Ectodermal cell (in vitro differentiated cells): Measurements from ENCODE around the gene PSPH. TPM values are rescaled to one million over a fixed set of nuclear protein-coding genes. Genes with fewer than 3 reads are reported as not detected.
"Not testable (repeated sequence)": the region's sequence is repeated elsewhere in the genome, so short reads cannot be mapped to it uniquely, and the experiment has no call there.

ENCODE experiments used
- H3K27ac ChIP-seq: 2 replicates; pipeline ENCODE4 v1.7.0; 2013; ENCODE audit warnings: mild to moderate bottlenecking, low read depth, low read length; ENCODE audit not compliant: insufficient read depth, poor library complexity, severe bottlenecking
- H3K27me3 ChIP-seq: 2 replicates; pipeline ENCODE4 v1.7.0; 2013; ENCODE audit warnings: mild to moderate bottlenecking, low read length; ENCODE audit not compliant: insufficient read depth, control insufficient read depth, poor library complexity, severe bottlenecking
- H3K36me3 ChIP-seq: one replicate; pipeline ENCODE4 v1.7.0; 2013; ENCODE audit warnings: low read length; ENCODE audit not compliant: control insufficient read depth, insufficient read depth
- H3K4me1 ChIP-seq: one replicate; pipeline ENCODE4 v1.7.0; 2013; ENCODE audit warnings: low read length; ENCODE audit not compliant: control insufficient read depth, insufficient read depth
- H3K4me3 ChIP-seq: 2 replicates; pipeline ENCODE4 v1.7.0; 2013; ENCODE audit warnings: low read depth, low read length, control low read depth; ENCODE audit not compliant: insufficient read depth
- H3K9me3 ChIP-seq: 2 replicates; pipeline ENCODE4 v1.7.0; 2013; ENCODE audit warnings: mild to moderate bottlenecking, low read length, moderate library complexity; ENCODE audit not compliant: control insufficient read depth
- WGBS, 2 experiments: methylation state at CpG; one replicate each; pipeline ENCODE4 v1.1.7; 2013; ENCODE audit warnings: missing lambda C conversion rate in 2 of 2; 5-methylcytosine and 5-hydroxymethylcytosine counted together
- polyA plus RNA-seq, 4 experiments: library from polyadenylated mRNA; stranded (reverse); fragments of 50-300 nt; gene quantifications; one replicate each; pipeline ENCODE4 v1.2.3, GENCODE V29; 2013

PSPH gene
- 40.0 TPM for polyA plus RNA-seq (2013, experiment 1 of 4)
- 44.1 TPM for polyA plus RNA-seq (2013, experiment 2 of 4)
- 38.7 TPM for polyA plus RNA-seq (2013, experiment 3 of 4)
- 35.5 TPM for polyA plus RNA-seq (2013, experiment 4 of 4)

DNA sequence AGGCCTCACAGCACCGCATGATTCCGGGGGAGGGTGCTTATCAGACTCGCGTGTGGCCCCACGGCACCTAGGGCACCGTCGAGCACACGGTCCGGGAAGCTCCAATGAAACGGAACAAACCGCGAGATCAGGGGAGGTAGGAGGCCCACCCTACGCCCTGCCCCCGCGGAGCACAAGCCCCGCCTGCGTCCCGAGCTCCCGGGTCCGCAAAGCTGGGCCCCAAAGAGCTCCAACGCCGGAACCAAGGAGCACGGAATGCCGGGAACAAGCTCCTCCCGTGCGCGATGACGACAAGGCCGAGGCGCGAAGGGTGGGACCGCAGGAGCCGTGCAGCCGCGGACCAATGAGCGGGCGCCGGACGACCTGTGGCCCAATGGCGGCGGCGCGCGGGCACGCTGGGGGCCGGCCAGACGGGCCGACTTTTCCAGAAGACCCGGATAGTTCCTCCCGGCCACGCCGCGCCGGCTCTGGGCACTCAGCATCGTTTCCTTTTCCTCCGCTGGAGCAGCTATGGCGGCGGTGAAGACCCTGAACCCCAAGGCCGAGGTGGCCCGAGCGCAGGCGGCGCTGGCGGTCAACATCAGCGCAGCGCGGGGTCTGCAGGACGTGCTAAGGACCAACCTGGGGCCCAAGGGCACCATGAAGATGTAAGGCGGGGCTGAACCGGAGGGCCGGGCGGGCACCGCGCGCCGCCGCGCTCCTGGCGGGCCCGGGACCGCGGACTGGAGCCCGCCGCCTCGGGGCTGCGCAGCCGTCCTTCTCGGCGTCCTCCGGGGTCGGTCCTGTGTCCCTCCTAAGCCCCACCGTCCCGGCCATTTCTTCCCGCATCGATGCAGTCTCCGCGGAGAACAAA lies at the start of gene PSPH, which contains the start of gene CCT6A:
Gene PSPH (minus strand): TSS at position 106 of the 853 bp plus-strand sequence. CDS start 30,232 bp downstream, outside the sequence.
Gene CCT6A (plus strand): TSS at position 427 of the 853 bp plus-strand sequence. CDS start 84 bp downstream, at position 511.
- H3K27me3 ChIP-seq = no peaks in the 10 kb centered on the region
- peak within 1 kb of the TSS; percentile 99 for H3K4me3 ChIP-seq
- H3K4me1 ChIP-seq = no peaks in the 10 kb centered on the region
- H3K9me3 ChIP-seq = no peaks in the 10 kb centered on the region
- WGBS, 2 experiments = 0 to 1% methylated on average over 97 of the region's 97 CpGs
- peak within 1 kb of the TSS; percentile 95 for H3K27ac ChIP-seq
- H3K36me3 ChIP-seq = peaks cover 36% of the 10 kb centered on the region

DNA sequence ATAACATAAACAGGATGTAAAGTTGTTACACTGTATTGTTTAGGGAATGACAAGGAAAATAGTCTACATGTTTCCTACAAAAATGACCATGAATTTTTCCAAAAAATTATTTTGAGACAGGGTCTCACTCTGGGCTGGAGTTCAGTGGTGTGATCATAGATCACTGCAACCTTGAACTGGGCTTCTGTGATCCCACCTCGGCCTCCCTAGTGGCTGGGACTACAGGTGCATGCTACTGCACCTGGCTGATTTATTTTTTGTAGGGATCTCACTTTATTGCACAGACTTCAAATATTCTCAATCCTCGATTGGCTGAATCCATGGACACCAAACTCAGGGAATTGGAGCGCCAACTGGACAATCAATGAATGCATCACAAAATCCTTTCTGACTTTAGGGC lies 48.4 kb upstream of the PSPH start:
- Histone ChIP-seq H3K36me3 (peaks cover 10% of the 10 kb centered on the region), H3K27ac (no peak overlapping the region), H3K27me3 (no peaks in the 10 kb centered on the region), H3K9me3 (no peaks in the 10 kb centered on the region), H3K4me1 (no peaks in the 10 kb centered on the region), H3K4me3 (no peak overlapping the region)
- 96 to 98% methylated on average over 3 of the region's 3 CpGs for WGBS, 2 experiments

DNA sequence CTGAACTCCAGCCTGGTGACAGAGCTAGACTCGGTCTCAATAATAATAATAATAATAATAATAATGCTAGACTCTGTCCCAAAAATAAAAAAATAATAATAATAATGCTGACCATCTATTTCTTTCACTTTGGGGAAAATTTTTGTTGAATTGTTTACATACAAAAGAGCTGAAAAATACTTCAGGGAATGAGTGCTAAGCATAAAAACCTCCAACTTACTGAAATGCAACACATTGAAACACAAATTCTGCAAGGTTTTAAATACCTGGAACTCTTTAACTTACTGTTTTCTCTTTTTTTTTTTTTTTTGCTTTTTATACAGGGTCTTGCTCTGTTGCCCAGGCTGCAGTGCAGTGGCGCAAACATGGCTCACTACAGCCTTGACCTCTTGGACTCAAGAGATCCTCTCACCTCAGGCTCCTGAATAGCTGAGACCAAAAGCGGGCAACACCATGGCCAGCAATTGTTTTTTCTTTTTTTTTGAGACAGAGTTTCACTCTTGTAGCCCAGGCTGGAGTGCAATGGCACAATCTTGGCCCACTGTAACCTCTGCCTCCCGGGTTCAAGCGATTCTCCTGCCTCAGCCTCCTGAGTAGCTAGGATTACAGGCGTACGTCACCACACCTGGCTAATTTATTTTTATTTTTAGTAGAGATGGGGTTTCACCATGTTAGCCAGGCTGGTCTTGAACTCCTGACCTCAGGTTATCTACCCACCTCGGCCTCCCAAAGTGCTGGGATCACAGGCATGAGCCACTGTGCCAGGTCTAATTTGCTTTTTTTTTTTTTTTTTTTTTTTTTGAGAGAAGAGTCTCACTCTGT lies 47.2 kb upstream of the PSPH start:
- WGBS, 2 experiments = 93 to 95% methylated on average over 7 of the region's 8 CpGs
- H3K36me3 ChIP-seq, H3K9me3 ChIP-seq, H3K4me1 ChIP-seq, H3K27me3 ChIP-seq, H3K27ac ChIP-seq, H3K4me3 ChIP-seq: not testable (repeated sequence)

DNA sequence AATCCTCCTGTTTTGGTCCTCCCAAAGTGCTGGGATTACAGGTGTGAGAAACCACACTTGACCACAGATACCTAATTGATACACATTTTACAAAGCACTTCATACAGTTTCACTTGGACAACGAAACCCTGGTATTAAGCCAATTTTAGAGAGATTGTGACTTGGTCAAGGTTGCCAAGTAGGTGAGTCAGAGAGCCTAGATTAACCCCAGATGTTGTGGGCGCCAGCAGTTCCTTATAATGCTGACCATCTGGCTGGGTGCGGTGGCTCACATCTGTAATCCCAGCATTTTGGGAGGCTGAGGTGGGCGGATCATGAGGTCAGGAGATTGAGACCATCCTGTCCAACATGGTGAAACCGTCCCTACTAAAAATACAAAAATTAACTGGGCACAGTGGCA lies 46.5 kb upstream of the PSPH start:
- 92 to 93% methylated on average over 5 of the region's 5 CpGs for WGBS, 2 experiments
- Histone ChIP-seq H3K27ac (no peak overlapping the region), H3K4me1 (no peaks in the 10 kb centered on the region), H3K27me3 (no peaks in the 10 kb centered on the region), H3K9me3 (no peaks in the 10 kb centered on the region), H3K36me3 (peaks cover 4% of the 10 kb centered on the region), H3K4me3 (no peak overlapping the region)

DNA sequence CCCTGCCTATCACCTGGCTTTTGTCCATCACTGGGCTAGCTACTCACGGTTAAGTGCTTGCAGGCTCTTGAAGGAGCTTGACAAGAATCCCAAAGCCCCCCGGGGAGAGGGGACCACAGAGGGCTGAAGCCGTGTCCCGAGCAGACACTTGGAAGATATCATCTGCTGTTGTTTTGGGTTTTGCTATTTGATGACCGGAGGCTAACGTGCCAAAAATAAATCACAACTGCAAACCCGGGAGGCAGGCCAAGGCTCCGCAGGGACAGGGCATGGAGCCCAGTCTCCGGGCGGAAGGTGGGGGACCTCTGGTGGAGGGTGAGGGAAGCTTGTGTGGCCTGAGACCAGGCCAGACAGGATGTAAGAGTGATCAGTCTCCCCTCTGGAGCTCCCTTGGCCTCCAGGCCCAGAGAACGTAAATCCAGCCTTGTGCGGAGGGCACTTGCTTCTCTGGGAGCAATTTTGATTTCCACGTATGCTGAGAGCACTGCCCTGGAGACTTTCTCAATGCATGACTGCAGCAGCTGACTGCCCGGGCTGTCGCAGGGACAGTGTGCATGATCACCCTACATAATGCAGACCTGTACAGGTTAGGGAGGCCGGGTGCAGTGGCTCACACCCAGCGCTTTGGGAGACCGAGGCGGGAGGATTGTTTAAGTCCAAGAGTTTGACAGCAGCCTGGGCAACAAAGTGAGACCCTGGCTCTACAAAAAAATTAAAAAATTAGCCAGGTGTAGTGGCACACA lies 41.7 kb upstream of the PSPH start, which contains the start of gene PHKG1:
Gene PHKG1 (minus strand): TSS at position 164 of the 743 bp plus-strand sequence. CDS start 4,011 bp downstream, outside the sequence.
- no peaks in the 10 kb centered on the region for H3K4me1 ChIP-seq
- no peaks in the 10 kb centered on the region for H3K36me3 ChIP-seq
- H3K27ac ChIP-seq = no peak within 1 kb of the TSS
- 83 to 85% methylated on average over 19 of the region's 19 CpGs for WGBS, 2 experiments
- H3K4me3 ChIP-seq = no peak within 1 kb of the TSS
- no peaks in the 10 kb centered on the region for H3K27me3 ChIP-seq
- H3K9me3 ChIP-seq = no peaks in the 10 kb centered on the region

DNA sequence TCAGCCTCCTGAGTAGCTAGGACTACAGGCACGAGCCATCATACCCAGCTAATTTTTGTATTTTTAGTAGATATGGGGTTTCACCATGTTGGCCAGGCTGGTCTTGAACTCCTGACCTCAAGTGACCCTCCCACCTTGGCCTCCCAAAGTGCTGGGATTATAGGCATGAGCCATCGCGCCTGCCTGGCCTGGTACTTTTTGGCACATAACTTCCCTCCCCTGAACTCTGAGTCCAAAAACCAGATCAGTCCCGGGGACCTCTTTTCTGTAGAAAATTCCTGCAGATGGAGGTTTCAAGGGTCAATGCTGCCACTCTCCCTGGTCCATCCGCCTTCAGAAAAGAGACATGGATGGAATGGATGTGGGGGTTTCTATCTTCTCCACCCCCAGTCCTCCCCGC lies 41.1 kb upstream of the PSPH start:
- H3K4me1 ChIP-seq, H3K27me3 ChIP-seq, H3K36me3 ChIP-seq, H3K9me3 ChIP-seq, H3K27ac ChIP-seq, H3K4me3 ChIP-seq: not testable (repeated sequence)
- 88 to 94% methylated on average over 5 to 6 of the region's 6 CpGs for WGBS, 2 experiments

DNA sequence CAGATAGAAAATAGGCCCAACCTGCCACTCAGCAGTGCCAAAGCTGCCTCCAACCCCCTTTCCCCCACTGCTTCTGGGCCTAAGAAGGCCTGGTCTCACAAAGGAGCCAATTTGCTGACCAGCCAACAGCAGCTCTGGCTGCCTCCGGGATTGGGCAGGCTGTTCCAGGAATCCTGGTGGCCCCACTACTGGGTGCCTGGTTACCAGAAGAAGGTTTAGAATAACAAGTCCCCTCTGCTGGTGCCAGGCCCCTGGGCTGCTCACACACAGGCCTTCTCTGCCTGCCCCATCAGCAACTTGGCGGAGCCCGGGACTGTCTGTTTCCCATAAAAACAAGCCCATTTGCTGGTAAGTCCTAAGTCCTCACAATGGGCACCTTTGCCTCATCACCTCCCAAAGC lies 40.3 kb upstream of the PSPH start:
- Histone ChIP-seq H3K4me1 (no peaks in the 10 kb centered on the region), H3K9me3 (no peaks in the 10 kb centered on the region), H3K4me3 (no peak overlapping the region), H3K27me3 (no peaks in the 10 kb centered on the region), H3K27ac (no peak overlapping the region), H3K36me3 (no peaks in the 10 kb centered on the region)
- 80 to 97% methylated on average over 3 of the region's 3 CpGs for WGBS, 2 experiments

DNA sequence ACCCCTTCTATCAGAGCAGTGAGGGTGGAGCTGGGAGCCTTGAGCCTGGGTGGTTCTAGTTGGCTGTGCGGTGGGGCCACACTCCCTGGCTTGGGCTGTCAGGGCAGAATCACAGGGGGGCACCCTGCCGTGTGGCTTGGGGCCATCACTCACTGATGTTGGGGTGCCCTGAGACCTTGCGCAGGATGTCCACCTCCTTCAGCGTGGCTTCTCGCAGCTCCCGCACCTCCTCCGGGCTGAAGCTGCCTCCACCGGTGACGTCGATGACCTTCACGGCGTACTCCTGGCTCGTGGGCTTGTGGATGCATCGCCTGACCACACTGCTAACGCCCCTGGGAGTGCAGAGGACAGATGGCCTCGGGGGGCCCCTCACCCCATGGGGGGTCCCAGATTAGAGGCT lies 36.2 kb upstream of the PSPH start:
- Histone ChIP-seq H3K4me3 (no peak overlapping the region), H3K9me3 (no peaks in the 10 kb centered on the region), H3K4me1 (no peaks in the 10 kb centered on the region), H3K27me3 (no peaks in the 10 kb centered on the region), H3K36me3 (no peaks in the 10 kb centered on the region), H3K27ac (no peak overlapping the region)
- 94 to 95% methylated on average over 16 of the region's 16 CpGs for WGBS, 2 experiments

DNA sequence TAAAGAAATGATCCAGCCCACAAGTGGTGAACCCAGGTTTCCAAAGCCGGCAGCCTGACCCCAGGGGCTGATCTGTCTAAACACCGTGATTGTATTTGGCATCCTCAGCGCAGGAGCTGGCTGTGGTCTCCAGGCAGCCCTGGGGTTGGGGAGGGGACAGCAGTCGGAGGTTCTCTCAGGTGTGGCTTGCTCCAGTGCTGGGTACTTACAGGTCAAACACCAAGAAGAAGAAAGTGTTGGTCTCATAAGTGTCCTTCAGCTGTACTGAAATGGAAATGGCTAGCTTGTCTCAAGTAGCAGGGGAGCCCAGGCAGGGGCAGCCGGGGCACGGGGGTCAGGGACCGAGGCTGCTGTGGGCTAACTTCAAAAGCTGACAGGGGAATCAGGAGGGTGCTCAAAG lies 35.5 kb upstream of the PSPH start:
- no peaks in the 10 kb centered on the region for H3K4me1 ChIP-seq
- 93 to 94% methylated on average over 7 of the region's 7 CpGs for WGBS, 2 experiments
- no peak overlapping the region for H3K27ac ChIP-seq
- no peaks in the 10 kb centered on the region for H3K27me3 ChIP-seq
- H3K4me3 ChIP-seq = no peak overlapping the region
- no peaks in the 10 kb centered on the region for H3K9me3 ChIP-seq
- H3K36me3 ChIP-seq = no peaks in the 10 kb centered on the region
